ENCODE data around the gene PTBP3. TPM values are rescaled to one million over a fixed set of nuclear protein-coding genes. Genes with fewer than 3 reads are reported as not detected.

The PTBP3 gene, protein sequence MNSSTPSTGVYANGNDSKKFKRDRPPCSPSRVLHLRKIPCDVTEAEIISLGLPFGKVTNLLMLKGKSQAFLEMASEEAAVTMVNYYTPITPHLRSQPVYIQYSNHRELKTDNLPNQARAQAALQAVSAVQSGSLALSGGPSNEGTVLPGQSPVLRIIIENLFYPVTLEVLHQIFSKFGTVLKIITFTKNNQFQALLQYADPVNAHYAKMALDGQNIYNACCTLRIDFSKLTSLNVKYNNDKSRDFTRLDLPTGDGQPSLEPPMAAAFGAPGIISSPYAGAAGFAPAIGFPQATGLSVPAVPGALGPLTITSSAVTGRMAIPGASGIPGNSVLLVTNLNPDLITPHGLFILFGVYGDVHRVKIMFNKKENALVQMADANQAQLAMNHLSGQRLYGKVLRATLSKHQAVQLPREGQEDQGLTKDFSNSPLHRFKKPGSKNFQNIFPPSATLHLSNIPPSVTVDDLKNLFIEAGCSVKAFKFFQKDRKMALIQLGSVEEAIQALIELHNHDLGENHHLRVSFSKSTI
- total RNA-seq = 5.3 and 8.7 TPM in 2 replicates

DNA sequence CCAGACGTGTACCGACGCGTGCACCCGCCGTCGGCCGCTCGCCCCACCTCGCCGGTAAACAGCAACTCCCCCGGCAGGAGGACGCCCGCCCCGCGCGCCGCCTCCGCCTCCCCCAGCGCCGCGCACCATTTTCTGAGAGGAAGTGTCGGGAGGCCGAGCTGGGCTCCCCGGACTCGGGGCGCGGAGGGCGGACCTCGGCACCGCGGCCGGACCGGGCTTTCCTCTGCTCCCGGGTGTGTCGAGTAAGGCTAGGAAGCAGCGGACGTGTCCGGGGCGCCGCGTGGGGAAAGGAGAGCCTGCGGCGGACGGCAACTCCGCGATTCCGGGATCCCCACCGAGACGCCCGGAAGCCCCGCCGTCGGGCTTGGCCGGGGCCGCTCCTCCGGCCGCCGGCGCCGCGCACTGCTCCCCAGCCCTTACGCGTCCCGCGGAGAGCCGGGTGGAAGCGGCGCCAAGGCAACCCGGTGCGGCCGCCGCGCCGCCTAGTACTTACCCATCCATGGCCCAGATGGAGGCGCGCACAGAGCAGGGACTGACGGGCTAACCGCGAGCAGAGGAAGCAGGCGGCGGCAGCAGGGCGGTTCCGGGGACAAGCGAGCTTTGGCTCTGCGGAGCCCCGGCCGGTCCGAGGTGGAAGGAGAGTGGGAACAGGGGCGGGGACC is at the start of gene PTBP3:
Gene PTBP3, minus strand, starts transcription at position 643 of the 662 bp plus-strand sequence. CDS start 35,754 bp downstream, outside the sequence.

DNA sequence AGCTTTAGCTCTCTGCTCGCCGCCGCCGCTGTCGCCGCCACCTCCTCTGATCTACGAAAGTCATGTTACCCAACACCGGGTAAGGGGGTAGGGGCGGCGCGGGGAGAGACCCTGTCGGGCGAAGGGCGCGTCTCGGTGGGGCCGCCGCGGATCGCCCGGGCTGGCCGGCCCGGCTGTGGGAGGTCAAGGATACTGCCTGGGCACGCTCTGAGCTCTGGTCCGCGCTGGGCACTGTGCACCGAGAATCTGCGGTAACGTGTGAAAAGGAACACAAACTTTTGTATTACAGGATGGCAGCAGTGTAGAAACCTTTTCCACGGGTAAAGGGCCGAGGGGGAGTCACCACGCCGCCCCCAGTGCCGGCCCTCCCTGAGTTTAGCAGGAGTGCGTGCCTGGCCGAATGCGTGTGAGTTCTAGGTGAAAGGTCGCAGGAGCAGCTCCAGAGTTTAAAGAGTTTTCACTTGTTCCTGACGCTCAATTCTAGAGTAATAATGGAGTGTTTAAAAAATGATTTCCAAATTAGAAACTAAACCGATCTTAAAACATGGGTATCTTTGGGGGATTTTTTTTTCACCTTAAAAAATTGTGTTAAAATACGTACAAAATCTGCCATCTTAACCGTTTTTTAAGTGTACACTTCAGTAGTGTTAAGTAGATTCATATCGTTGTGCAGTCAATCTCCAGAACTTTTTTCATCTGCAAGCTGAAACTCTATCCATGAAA is 46.8 kb upstream of the PTBP3 start, which contains the start of gene HSDL2:
Gene HSDL2, plus strand, starts transcription at position 7 of the 723 bp plus-strand sequence. Its CDS starts 56 bp downstream, at position 63.

DNA sequence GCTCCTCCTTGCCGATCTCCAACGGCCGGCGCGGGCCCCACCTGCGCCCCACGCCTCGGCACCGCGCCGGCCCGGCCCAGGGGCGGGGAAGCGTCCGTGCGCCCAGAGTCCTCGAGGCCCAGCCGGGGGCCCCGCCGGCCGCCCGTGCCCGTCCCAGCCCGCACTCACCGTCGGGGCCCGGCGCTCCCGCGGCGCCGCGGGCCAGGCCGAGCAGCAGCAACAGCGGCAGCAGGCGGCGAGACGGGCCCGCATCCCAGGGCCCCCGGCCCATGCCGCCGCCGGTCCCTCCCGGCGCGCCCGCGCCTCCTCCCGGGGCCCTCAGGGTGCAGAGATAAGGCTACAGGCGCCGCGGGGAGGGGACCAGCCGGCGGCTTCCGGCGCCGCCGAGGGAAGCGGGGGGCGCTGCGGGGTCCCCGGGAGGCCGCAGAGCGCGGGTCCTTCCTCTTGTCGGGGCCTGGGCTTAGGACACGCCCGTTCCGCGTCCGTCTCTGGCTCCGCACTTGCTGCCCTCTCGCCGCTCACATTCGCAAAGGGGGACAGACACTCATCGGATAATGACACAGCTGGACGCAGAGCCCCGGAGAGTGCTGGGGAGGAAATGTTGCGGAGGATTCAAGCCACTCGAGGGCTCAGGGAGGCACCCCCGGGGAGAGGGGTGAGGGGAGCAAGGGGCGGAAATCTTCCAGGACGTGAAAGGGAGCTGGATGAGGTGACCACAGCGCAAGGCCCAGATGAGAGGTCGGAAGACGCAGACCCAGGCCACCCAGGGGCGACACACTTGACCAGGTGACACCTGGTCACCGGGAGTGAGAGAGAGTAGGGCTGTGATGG is 158.2 kb downstream of the PTBP3 start, which contains the start of gene SUSD1:
Gene SUSD1, minus strand, starts transcription at position 333 of the 831 bp plus-strand sequence. Its CDS starts 62 bp downstream, at position 271.

Other genes starting within 250 kb of the PTBP3 start
- gene SUSD1, start 158.3 kb downstream of the PTBP3 start, total RNA-seq = 12.2 and 18.4 TPM in 2 replicates
- 42.2 and 54.9 TPM in 2 replicates for gene HSDL2, start 46.5 kb upstream of the PTBP3 start, total RNA-seq
- 0.32 and 0.34 TPM in 2 replicates for gene KIAA1958, start 153.2 kb upstream of the PTBP3 start, total RNA-seq